H1 (cell line): ENCODE measurements around the gene MCF2L. TPM values are rescaled to one million over a fixed set of nuclear protein-coding genes. Genes with fewer than 3 reads are reported as not detected.

Experiments
- CTCF ChIA-PET: fragments of 300-600 bp; sonication (Branson Sonifier 250); formaldehyde crosslinking; loops from one replicate; lab custom pipeline; 2021; ENCODE audit not compliant: partially characterized antibody; lab: Charles Lee
- POLR2A ChIA-PET: fragments of 300-600 bp; sonication (Branson Sonifier 250); formaldehyde crosslinking; loops from one replicate; lab custom pipeline; 2021; ENCODE audit warnings: inconsistent platforms; ENCODE audit not compliant: partially characterized antibody; lab: Charles Lee
- DNase-seq, 2 experiments: peaks; one replicate each; pipeline versions ENCODE4 v3.0.0 to v3.0.0-alpha.2; 2010 to 2022; ENCODE audit warnings: low spot score in 2 of 2, low read depth in 1 of 2, mixed read lengths in 1 of 2
- FAIRE-seq: peaks from 2 replicates; lab custom pipeline; 2011; peaks lifted over from hg19 to GRCh38; lab: Jason Lieb, UNC
- H2AFZ ChIP-seq: 2 replicates; pipeline ENCODE4 v1.8.1; 2012; ENCODE audit warnings: low read length, inconsistent platforms
- H2AK5ac ChIP-seq: 2 replicates; pipeline ENCODE4 v1.6.1; 2013; ENCODE audit warnings: low read depth, low read length
- H2BK120ac ChIP-seq: replicated peaks from 2 replicates; pipeline ENCODE3; 2013; ENCODE audit warnings: low read depth, low read length, inconsistent platforms
- H2BK12ac ChIP-seq: 2 replicates; pipeline ENCODE4 v1.6.1; 2013; ENCODE audit warnings: low read depth, low read length
- H2BK15ac ChIP-seq: 2 replicates; pipeline ENCODE4 v1.6.1; 2013; ENCODE audit warnings: low read length
- H2BK20ac ChIP-seq: 2 replicates; pipeline ENCODE4 v1.6.1; 2013; ENCODE audit warnings: low read length
- H2BK5ac ChIP-seq: 2 replicates; pipeline ENCODE4 v1.6.1; 2013; ENCODE audit warnings: low read depth, low read length
- H3K14ac ChIP-seq: 2 replicates; pipeline ENCODE4 v1.6.1; 2013; ENCODE audit warnings: inconsistent platforms; ENCODE audit not compliant: insufficient read length
- H3K18ac ChIP-seq: 2 replicates; pipeline ENCODE4 v1.6.1; 2013; ENCODE audit warnings: low read length; ENCODE audit errors: extremely low read depth
- H3K23ac ChIP-seq: 2 replicates; pipeline ENCODE4 v1.6.1; 2013; ENCODE audit warnings: inconsistent platforms; ENCODE audit not compliant: insufficient read length
- H3K23me2 ChIP-seq: 2 replicates; pipeline ENCODE4 v1.6.1; 2013; ENCODE audit warnings: low read depth, low read length
- H3K27ac ChIP-seq: 2 replicates; pipeline ENCODE4 v1.6.1; 2011; ENCODE audit warnings: low read depth, low read length, inconsistent platforms
- H3K27me3 ChIP-seq, 4 experiments: replicated peaks in 1 of 4; 1 replicate in 1 of 4; 2 replicates in 3 of 4; pipeline versions ENCODE4 v1.6.1 to v1.8.1; 2011 to 2013; ENCODE audit warnings: low read length in 3 of 4, mild to moderate bottlenecking in 3 of 4, inconsistent platforms in 2 of 4, mixed read lengths in 2 of 4, moderate library complexity in 1 of 4; ENCODE audit not compliant: control insufficient read depth in 3 of 4, insufficient read depth in 3 of 4; ENCODE audit errors: extremely low read depth in 1 of 4
- H3K36me3 ChIP-seq, 4 experiments: 2 replicates each; pipeline versions ENCODE4 v1.6.1 to v1.8.1; 2011 to 2013; ENCODE audit warnings: mild to moderate bottlenecking in 4 of 4, low read length in 3 of 4, moderate library complexity in 2 of 4, control low read depth in 1 of 4, inconsistent platforms in 1 of 4; ENCODE audit not compliant: insufficient read depth in 4 of 4, control insufficient read depth in 2 of 4
- H3K4ac ChIP-seq: replicated peaks from 2 replicates; pipeline ENCODE3; 2013; ENCODE audit warnings: low read length, low read depth, mixed read lengths, inconsistent platforms; ENCODE audit not compliant: insufficient read length
- H3K4me1 ChIP-seq, 4 experiments: replicated peaks in 1 of 4; 1 replicate in 1 of 4; 2 replicates in 3 of 4; pipeline versions ENCODE4 v1.6.1 to v1.8.1; 2011 to 2013; ENCODE audit warnings: low read length in 3 of 4, inconsistent platforms in 2 of 4, mixed read lengths in 1 of 4; ENCODE audit not compliant: insufficient read depth in 4 of 4, control insufficient read depth in 3 of 4
- H3K4me2 ChIP-seq, 2 experiments: 2 replicates each; pipeline versions ENCODE4 v1.6.1 to v1.8.1; 2011 to 2013; ENCODE audit warnings: low read depth in 2 of 2, low read length in 2 of 2, control low read depth in 1 of 2, inconsistent platforms in 1 of 2, mild to moderate bottlenecking in 1 of 2; ENCODE audit not compliant: insufficient read depth in 1 of 2
- H3K4me3 ChIP-seq, 4 experiments: fragments of 200-600, 300-600 bp in 1 of 4; sonication (generic), shearing (Covaris generic), sonication (Bioruptor Twin) in 1 of 4; 2 replicates each; pipeline versions ENCODE4 v1.5.1 to v1.8.1; 2011 to 2016; ENCODE audit warnings: low read length in 4 of 4, low read depth in 3 of 4, control low read depth in 2 of 4, inconsistent platforms in 2 of 4, mild to moderate bottlenecking in 2 of 4, mixed read lengths in 1 of 4, moderate library complexity in 1 of 4; ENCODE audit not compliant: insufficient read depth in 2 of 4; ENCODE audit errors: extremely low read depth in 1 of 4
- H3K56ac ChIP-seq: replicated peaks from 2 replicates; pipeline ENCODE3; 2013; ENCODE audit warnings: low read depth, mild to moderate bottlenecking, mixed read lengths, low read length, inconsistent platforms; ENCODE audit not compliant: insufficient read length
- H3K79me1 ChIP-seq: 2 replicates; pipeline ENCODE4 v1.6.1; 2013; ENCODE audit warnings: low read depth, low read length, control low read depth
- H3K79me2 ChIP-seq, 2 experiments: 2 replicates each; pipeline versions ENCODE4 v1.6.1 to v1.8.1; 2012 to 2013; ENCODE audit warnings: low read length in 2 of 2, mild to moderate bottlenecking in 2 of 2, inconsistent platforms in 1 of 2; ENCODE audit not compliant: insufficient read depth in 2 of 2, control insufficient read depth in 1 of 2
- H3K9ac ChIP-seq, 4 experiments: replicated peaks in 1 of 4; 1 replicate in 1 of 4; 2 replicates in 3 of 4; pipeline versions ENCODE4 v1.6.1 to v1.8.1; 2011 to 2013; ENCODE audit warnings: low read depth in 3 of 4, low read length in 3 of 4, control low read depth in 2 of 4, mild to moderate bottlenecking in 2 of 4, moderate library complexity in 2 of 4, inconsistent platforms in 1 of 4; ENCODE audit errors: extremely low read depth in 1 of 4
- H3K9me3 ChIP-seq, 2 experiments: 2 replicates each; pipeline versions ENCODE4 v1.6.1 to v1.8.1; 2012 to 2013; ENCODE audit warnings: mild to moderate bottlenecking in 2 of 2, moderate library complexity in 2 of 2, control low read depth in 1 of 2, inconsistent platforms in 1 of 2, low read depth in 1 of 2, low read length in 1 of 2, mixed read lengths in 1 of 2; ENCODE audit not compliant: insufficient read depth in 2 of 2
- H4K20me1 ChIP-seq, 2 experiments: replicated peaks in 1 of 2; 2 replicates each; pipeline versions ENCODE3 to v1.8.1; 2011 to 2013; ENCODE audit warnings: inconsistent platforms in 2 of 2, low read length in 2 of 2, mild to moderate bottlenecking in 1 of 2; ENCODE audit not compliant: insufficient read depth in 2 of 2, control insufficient read depth in 1 of 2
- H4K5ac ChIP-seq: 2 replicates; pipeline ENCODE4 v1.6.1; 2013; ENCODE audit warnings: low read length, low read depth, mixed read lengths, inconsistent platforms; ENCODE audit not compliant: insufficient read length
- H4K8ac ChIP-seq: 2 replicates; pipeline ENCODE4 v1.8.0; 2013; ENCODE audit warnings: mild to moderate bottlenecking, moderate library complexity, low read length, inconsistent platforms; ENCODE audit not compliant: insufficient read depth; ENCODE audit errors: extremely low read depth
- H4K91ac ChIP-seq: replicated peaks from 2 replicates; pipeline ENCODE3; 2013; ENCODE audit warnings: low read length, mixed read lengths, inconsistent platforms; ENCODE audit not compliant: insufficient read length
- CREB1 ChIP-seq: IDR thresholded peaks from 2 replicates; pipeline ENCODE4 v1.6.1; 2012; ENCODE audit warnings: inconsistent platforms
- CTBP2 ChIP-seq: IDR thresholded peaks from 2 replicates; pipeline ENCODE4 v1.7.0; 2011; ENCODE audit warnings: borderline replicate concordance, mild to moderate bottlenecking, moderate library complexity, mixed read lengths, low read length; ENCODE audit not compliant: insufficient read depth, insufficient read length
- KDM4A ChIP-seq: IDR thresholded peaks from one replicate; pipeline ENCODE4 v1.7.1; 2012; ENCODE audit warnings: low read depth, mild to moderate bottlenecking, moderate library complexity, low read length, inconsistent platforms; ENCODE audit not compliant: severe bottlenecking
- POLR2A ChIP-seq, 2 experiments: IDR thresholded peaks; 1 replicate in 1 of 2; 2 replicates in 1 of 2; pipeline ENCODE4 v1.6.1; 2011; ENCODE audit warnings: low read depth in 2 of 2, low read length in 2 of 2, mild to moderate bottlenecking in 2 of 2; ENCODE audit errors: control extremely low read depth in 1 of 2
- RNF2 ChIP-seq: fragments of 200-900, 300-1000 bp; sonication (generic); IDR thresholded peaks from 2 replicates; pipeline ENCODE4 v1.7.1; 2016; ENCODE audit warnings: borderline replicate concordance, low read depth, mild to moderate bottlenecking, antibody characterized with exemption, low read length; ENCODE audit not compliant: poor library complexity, severe bottlenecking; ENCODE audit errors: missing control alignments
- SIN3A ChIP-seq, 2 experiments: IDR thresholded peaks in 1 of 2; conservative IDR thresholded peaks in 1 of 2; 2 replicates each; pipeline ENCODE4 v1.6.1; 2011 to 2012; ENCODE audit warnings: low read length in 2 of 2, improper control_type of control experiment in 1 of 2, low read depth in 1 of 2, mild to moderate bottlenecking in 1 of 2
- SRF ChIP-seq: IDR thresholded peaks from 2 replicates; pipeline ENCODE4 v1.6.1; 2011; ENCODE audit warnings: mild to moderate bottlenecking, low read depth, low read length, moderate library complexity
- SUZ12 ChIP-seq: fragments of 200-600 bp; sonication (generic); IDR thresholded peaks from 2 replicates; pipeline ENCODE4 v1.6.1; 2012; ENCODE audit warnings: mild to moderate bottlenecking, inconsistent platforms, low read length, moderate library complexity, mixed read lengths
- TEAD4 ChIP-seq: IDR thresholded peaks from 2 replicates; pipeline ENCODE4 v1.6.1; 2012; ENCODE audit warnings: low read depth, low read length, inconsistent platforms, mixed read lengths
- WGBS, 2 experiments: shearing (Covaris generic) in 1 of 2; methylation state at CpG; one replicate each; pipeline versions ENCODE4 v1.1.6 to v1.1.7; 2013 to 2015; ENCODE audit warnings: low lambda C conversion rate in 2 of 2, mixed read lengths in 2 of 2, inconsistent platforms in 1 of 2, low coverage in 1 of 2, missing lambda C conversion rate in 1 of 2; ENCODE audit not compliant: insufficient replicate concordance in 2 of 2, insufficient coverage in 1 of 2, insufficient read length in 1 of 2; ENCODE audit errors: extremely low coverage in 1 of 2, missing lambda C conversion rate in 1 of 2; 5-methylcytosine and 5-hydroxymethylcytosine counted together
- polyA plus RNA-seq, 7 experiments: library from polyadenylated mRNA; depleted of rRNA in 3 of 7; stranded (reverse) in 5 of 7; unstranded in 2 of 7; fragments of >200 nt in 5 of 7; fragments of 200-250 nt in 2 of 7; gene quantifications; 1 replicate in 5 of 7; 2 replicates in 1 of 7; 4 replicates in 1 of 7; pipeline versions ENCODE4 v1.2.1 to v1.2.3, GENCODE V29; 2011 to 2013; ENCODE audit warnings: missing spikeins in 2 of 7, mixed read lengths in 2 of 7
- total RNA-seq: library from RNA; stranded (reverse); fragmentation: NEBNext Ultra II Directional; extraction: Animal tissue kit (Norgen Biotek cat#: 25700); gene quantifications from 2 replicates; pipeline ENCODE4 v1.2.1, GENCODE V29; 2021

Gene MCF2L
- total and polyA plus RNA-seq, 2 of the 8 experiments (the other 6 are each of a cell fraction or from before 2014, with no cell fraction given): 10.1 to 24.4 TPM

DNA sequence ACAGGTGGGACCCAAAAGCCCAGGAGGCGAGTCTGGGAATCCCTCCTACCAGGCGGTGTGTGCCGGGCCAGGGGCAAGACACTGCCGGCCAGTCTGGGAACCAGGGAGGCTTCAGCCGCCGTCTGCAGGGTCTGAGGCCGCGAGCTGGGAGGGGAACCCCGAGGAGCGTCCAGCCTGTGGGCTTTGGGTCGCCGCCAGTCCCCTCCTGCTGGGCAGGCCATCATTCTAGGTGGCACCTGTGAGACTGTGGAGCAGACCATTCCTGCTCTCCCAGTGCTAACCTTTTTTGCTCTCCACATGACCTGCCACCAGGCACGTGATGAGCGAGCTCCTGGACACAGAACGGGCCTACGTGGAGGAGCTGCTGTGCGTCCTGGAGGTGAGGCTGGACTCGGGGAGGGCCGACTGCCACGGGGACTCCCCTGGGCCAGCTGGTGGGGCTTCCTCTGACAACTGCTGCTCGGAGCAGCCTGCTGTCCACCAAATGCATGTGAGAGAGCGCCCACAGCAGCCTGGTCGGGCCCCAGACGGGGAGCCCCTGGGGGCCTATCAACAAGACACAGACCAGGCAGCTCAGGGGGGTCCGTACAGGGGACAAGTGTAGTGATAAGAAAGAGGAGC, 112.0 kb downstream of the MCF2L start:
- no peaks in the 10 kb centered on the region for H3K79me1 ChIP-seq
- H3K4me3 ChIP-seq: no peak overlapping the region
- H3K4ac ChIP-seq: no peak overlapping the region
- H2BK12ac ChIP-seq: no peak overlapping the region
- no peaks in the 10 kb centered on the region for H3K9me3 ChIP-seq
- H2BK5ac ChIP-seq: no peak overlapping the region; the same call in 1 of the 2 replicates
- H2BK20ac ChIP-seq: no peak overlapping the region
- ChIA-PET CTCF (interaction anchor here (1.0 to 1.6 kb wide), 4 partner anchors 9 to 51 kb away, joined by 3 to 5 read pairs (median 4); no protein-coding TSS in a partner anchor), POLR2A (interaction anchor here (1.3 kb wide), 1 partner anchor 11 kb away, joined by 3 read pairs; no protein-coding TSS in a partner anchor)
- no peak overlapping the region for H2AK5ac ChIP-seq
- TF ChIP-seq KDM4A (no peak), SIN3A (conservative IDR thresholded peaks at IDR 0.05 in 1 of 2, IDR thresholded peaks at IDR 0.05 in 1 of 2; ENCODE audit: low read depth in 1 of 2, low read length in 2 of 2) (no peak), SUZ12 (no peak), TEAD4 (no peak), RNF2 (no peak), CTBP2 (no peak), SRF (no peak), POLR2A (IDR thresholded peaks at IDR 0.05; ENCODE audit: control extremely low read depth in 1 of 2, low read depth in 2 of 2, low read length in 2 of 2) (no peak), CREB1 (no peak)
- H4K5ac ChIP-seq: no peak overlapping the region
- H3K14ac ChIP-seq: no peak overlapping the region
- no peaks in the 10 kb centered on the region for H3K79me2 ChIP-seq
- H4K91ac ChIP-seq: no peak overlapping the region
- H3K23me2 ChIP-seq: no peaks in the 10 kb centered on the region
- H3K4me2 ChIP-seq: no peak overlapping the region
- no peaks in the 10 kb centered on the region for H3K27me3 ChIP-seq
- FAIRE-seq (no peak), DNase-seq (no peak)
- no peak overlapping the region for H2AFZ ChIP-seq
- H3K4me1 ChIP-seq: no peaks in the 10 kb centered on the region
- no peak overlapping the region for H3K23ac ChIP-seq
- H4K8ac ChIP-seq: no peak overlapping the region
- no peak overlapping the region for H3K27ac ChIP-seq
- no peak overlapping the region for H3K9ac ChIP-seq
- no peak overlapping the region for H3K18ac ChIP-seq
- H3K56ac ChIP-seq: no peak overlapping the region
- H2BK15ac ChIP-seq: no peak overlapping the region
- WGBS, 2 experiments: 83% methylated on average over 15 of the region's 25 CpGs; no CpG with 5 or more reads in 1 of the 2 experiments
- H4K20me1 ChIP-seq: no peaks in the 10 kb centered on the region
- no peak overlapping the region for H2BK120ac ChIP-seq
- peaks cover 0 to 3% (median 0%) of the 10 kb centered on the region in 4 experiments; a peak in 3 of 8 replicates for H3K36me3 ChIP-seq
